GM12892 (cell line): ENCODE measurements around the gene GRK7.

Source experiments
- POLR2A ChIP-seq: IDR thresholded peaks from 2 replicates; pipeline ENCODE4 v1.6.1; 2011; ENCODE audit warnings: low read depth, low read length, control low read depth
- POLR2AphosphoS5 ChIP-seq: IDR thresholded peaks from 2 replicates; pipeline ENCODE4 v1.6.1; 2011; ENCODE audit warnings: low read depth, low read length, control low read depth
- TAF1 ChIP-seq: IDR thresholded peaks from 2 replicates; pipeline ENCODE4 v1.6.1; 2011; ENCODE audit warnings: low read depth, mild to moderate bottlenecking, control low read depth, low read length, borderline replicate concordance

DNA sequence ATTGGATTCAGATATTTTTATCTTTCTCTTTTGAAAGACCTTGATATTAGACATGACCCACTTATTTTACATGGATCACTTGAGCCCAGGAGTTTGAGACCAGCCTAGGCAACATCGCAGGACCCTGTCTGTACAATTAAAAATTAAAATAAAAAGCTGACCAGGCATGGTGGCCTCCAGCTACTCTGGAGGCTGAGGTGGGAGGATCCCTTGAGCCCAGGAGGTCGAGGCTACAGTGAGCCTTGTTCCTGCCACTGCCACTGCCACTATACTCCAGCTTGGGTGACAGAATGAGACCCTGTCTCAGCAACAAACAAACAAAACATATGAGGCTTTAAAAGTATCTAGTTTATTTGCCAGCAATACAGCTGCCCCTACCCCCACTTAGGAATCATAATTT is 23.5 kb upstream of the GRK7 start:
- no peak for TF ChIP-seq POLR2AphosphoS5
- no peak for TF ChIP-seq POLR2A
- TF ChIP-seq TAF1, result no peak
